ENCODE results near the gene TUB.

TUB gene

GRCh38 chr11:8063324-8063723, 17.7 kb upstream of the TUB start:
- no peak for TF ChIP-seq CTCF (IDR thresholded peaks at IDR 0.05; ENCODE audit: insufficient read depth, missing control alignments)
- DNase-seq (ENCODE audit: insufficient read length, low spot score) (no peak), FAIRE-seq (no peak)

- no peak for DNase-seq (ENCODE audit: insufficient read length, low spot score)
- FAIRE-seq: no peak
- TF ChIP-seq CTCF (IDR thresholded peaks at IDR 0.05; ENCODE audit: insufficient read depth, missing control alignments): no peak
These were observed 16.0 kb upstream of the TUB start for GRCh38 chr11:8065031-8065430.

GRCh38 chr11:8066036-8066910, 14.7 kb upstream of the TUB start:
- TF ChIP-seq CTCF (IDR thresholded peaks at IDR 0.05; ENCODE audit: insufficient read depth, missing control alignments): no peak
- FAIRE-seq (no peak), DNase-seq (ENCODE audit: insufficient read length, low spot score) (no peak)

GRCh38 chr11:8066911-8067455, 14.0 kb upstream of the TUB start:
- DNase-seq (ENCODE audit: insufficient read length, low spot score) (no peak), FAIRE-seq (no peak)
- no peak for TF ChIP-seq CTCF (IDR thresholded peaks at IDR 0.05; ENCODE audit: insufficient read depth, missing control alignments)

GRCh38 chr11:8067567-8067928, 13.5 kb upstream of the TUB start:
- DNase-seq (ENCODE audit: insufficient read length, low spot score): no peak
- FAIRE-seq: no peak
- TF ChIP-seq CTCF (IDR thresholded peaks at IDR 0.05; ENCODE audit: insufficient read depth, missing control alignments): no peak

- DNase-seq (ENCODE audit: insufficient read length, low spot score): no peak
- FAIRE-seq: no peak
- TF ChIP-seq CTCF (IDR thresholded peaks at IDR 0.05; ENCODE audit: insufficient read depth, missing control alignments): no peak
These were observed 13.0 kb upstream of the TUB start for GRCh38 chr11:8067929-8068575.
